Activated CD8-positive, alpha-beta memory T cell treated with anti-CD3 and anti-CD28 coated beads, Interleukin-2, amount 50 U/mL, for 1 hour (primary cell): ENCODE results near the gene ASPDH.

Experiments
- DNase-seq: peaks from one replicate; pipeline ENCODE4 v3.0.0-alpha.2; 2020; ENCODE audit errors: extremely low read depth

ASPDH gene

GRCh38 chr19:50514346-50515167 is 844 bp upstream of the ASPDH start:
- DNase-seq, result no peak

GRCh38 chr19:50512999-50513745 is 541 bp downstream of the ASPDH start:
- DNase-seq, result no peak

DNA sequence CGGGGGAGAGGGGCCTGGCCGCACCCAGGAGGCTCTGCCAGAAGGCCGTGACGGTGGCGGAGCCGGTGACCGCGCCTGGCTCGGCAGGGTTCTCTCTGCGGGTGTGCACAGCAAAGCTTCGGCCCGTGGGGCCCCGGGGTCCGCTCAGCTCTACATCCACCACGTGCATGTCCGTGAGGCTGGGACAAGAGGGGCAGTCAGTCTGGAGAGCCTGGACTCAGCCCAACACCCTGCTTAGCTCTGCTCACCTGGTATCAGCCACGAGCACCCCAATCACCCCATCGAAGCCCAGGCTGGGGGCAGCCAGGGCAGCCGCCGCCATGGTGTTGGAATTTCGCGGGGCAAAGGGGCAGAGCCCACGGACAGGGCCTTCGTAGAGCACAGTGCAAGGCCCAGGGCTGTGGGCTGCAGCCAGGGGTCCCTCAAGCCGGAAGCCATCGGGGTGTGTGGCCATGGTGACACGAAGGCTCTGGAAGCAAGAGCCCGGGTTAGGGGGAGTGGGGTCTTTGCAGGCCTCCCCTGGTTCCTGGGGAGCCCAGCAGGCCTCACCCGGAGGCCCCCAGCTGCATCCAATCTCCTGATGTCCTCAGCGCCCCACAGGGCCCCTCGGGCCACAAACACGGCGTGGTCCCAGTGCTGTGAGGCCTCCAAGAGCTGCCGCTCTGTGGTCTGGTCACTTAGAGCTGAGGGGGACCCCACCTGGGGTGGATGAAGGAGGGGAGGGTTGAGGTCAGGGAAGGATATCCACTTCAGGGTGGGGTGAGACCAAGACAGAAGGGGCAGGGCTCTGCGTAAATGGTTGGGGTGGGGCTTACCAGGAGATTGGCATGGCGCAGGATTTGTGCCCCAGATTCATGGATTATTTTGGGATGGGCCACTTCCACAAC is 1.4 kb downstream of the ASPDH start:
- no peak for DNase-seq

DNA sequence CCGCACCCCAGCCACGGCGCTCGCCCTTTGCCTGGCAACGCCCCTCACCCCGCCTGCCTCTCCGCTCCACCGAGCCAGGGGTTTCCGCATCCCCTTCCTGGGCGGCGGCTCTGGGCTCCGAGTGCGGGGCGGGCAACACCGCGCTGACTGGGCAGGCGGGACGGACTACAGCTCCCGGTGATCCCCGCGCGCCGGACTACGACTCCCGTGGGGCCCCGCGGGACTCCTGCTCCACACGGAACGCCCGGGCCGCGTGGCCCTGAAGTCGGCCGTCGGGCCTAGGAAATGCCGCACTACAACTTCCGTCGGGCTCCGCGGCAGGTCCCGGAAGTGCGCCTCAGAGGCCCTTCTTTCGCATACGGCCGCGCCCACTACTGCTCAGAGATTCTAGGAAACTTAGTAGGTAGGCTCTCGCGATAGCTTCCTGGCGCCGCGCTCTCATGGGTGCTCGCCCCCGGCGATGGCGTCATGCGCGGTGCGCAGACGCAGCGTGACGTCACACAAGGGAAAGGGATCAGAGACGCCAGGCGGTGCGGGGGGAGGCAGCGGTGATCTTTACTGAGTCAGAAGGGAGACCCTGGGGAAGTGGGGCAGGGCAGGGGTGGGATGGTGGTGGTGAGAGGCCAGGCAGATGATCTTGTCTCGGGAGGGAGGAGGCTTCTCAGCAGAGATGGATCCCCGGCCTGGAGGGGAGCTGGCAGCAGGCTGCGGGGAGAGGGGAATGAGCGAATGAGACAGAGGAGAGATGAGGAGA is 2.5 kb downstream of the ASPDH start, which contains the start of gene JOSD2:
TSS of gene JOSD2 (minus strand) at position 123 of the 754 bp plus-strand sequence. CDS start 760 bp downstream, outside the sequence.
- DNase-seq, result peak; percentile 98

GRCh38 chr19:50510700-50511068 is 3.0 kb downstream of the ASPDH start:
- DNase-seq, result no peak

DNA sequence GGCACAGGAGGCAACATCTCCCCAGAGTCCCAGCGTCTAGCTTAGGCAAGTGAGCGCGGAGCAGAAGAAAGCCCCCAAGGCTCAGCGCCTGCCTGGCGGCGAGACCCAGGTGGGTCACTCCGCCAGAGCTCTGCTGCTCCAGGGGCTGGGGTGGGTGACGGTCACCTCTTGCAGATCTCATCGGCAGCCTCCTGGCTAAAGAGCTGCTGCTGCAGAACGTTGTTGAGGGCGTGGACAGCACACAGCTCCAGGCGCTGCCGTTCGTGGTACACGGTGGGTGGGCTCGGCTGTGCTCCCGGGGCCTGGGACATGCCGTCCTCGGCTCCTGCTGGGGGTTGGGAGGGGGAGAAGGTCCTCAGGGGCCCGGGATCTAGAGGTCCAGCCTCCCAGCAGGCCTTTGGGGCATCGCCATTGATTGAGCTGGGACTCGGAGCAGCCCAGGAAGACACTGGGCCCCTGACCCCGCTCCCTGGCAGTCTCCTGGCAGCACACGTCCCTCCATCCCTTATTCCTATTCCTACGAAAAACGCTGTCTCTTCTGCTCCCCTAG is 3.5 kb downstream of the ASPDH start:
- no peak for DNase-seq

- DNase-seq, result no peak
Observed at GRCh38 chr19:50509366-50509765, 4.3 kb downstream of the ASPDH start.

DNA sequence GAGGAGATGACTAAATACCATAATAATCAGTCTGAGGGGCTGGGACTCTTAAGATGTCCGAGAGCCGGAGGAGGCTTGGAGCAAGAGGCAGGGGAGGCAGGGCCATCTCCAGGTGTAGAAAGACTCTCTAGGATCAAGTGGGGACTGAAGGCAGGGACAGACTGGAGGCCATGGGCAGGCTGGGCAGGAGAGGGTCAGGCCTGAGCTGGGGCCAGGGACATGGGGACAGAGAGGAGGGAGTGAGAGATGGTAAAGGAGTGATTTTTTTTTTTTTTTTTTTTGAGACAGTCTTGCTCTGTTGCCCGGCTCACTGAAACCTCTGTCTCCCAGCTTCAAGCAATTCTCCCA is 4.9 kb downstream of the ASPDH start:
- no peak for DNase-seq

DNA sequence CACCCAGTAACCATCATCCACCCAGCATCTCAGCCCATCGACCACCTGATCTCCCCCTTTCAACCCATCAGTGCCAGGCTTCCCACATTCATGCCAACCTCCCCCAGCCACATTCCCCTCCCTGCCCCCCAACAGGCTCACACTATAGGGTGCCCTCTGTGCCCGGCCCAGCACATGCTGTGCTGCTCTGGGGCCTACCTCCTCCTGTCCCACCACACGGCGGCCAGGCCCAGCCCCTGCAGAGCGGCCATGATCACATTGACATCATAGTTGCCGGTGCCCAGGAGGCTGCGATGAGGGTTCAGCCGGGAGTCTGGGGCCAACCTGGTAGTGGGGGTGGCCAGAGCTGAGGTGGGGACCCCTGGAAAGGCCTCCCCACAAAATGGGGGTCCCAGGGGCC is 6.3 kb downstream of the ASPDH start:
- DNase-seq, result no peak

- no peak for DNase-seq
Observed at GRCh38 chr19:50506700-50507099, 7.0 kb downstream of the ASPDH start.

DNA sequence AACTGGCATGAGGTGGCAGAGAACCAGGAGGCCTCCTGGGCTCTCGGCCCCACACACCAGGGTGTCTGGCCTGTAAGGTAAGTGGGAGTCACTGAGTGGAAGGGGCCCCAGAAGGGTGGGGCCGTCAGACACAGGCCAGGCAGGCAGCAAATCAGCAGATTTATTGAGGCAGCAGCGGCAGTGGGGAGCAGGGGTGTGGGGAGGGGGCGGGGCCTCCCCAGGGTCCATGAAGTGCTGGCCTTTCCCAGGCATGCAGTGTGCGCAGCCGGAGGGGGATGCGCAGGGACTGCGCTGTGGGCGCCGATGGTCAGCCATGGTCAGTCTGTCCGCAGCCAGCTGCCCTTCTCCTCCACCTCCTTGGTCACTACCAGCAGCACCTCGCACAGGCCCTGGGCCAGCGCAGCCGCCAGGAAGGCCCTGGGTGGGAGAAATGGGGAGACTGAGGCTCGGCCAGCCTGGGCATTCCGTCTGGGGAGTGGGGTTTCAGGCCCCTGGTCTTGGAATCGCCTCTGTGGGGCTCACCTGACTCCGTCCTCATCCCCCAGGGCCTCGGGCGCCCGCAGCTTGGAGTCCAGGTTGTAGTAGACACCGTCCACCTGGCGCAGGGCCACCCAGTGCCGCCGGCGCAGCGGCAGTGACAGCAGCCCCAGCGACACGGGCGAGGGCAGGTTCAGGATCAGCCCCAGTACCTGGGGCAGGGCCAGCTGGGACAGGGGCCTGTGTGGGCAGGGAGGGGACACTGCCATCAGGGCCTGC is 7.7 kb downstream of the ASPDH start:
- DNase-seq, result no peak

DNA sequence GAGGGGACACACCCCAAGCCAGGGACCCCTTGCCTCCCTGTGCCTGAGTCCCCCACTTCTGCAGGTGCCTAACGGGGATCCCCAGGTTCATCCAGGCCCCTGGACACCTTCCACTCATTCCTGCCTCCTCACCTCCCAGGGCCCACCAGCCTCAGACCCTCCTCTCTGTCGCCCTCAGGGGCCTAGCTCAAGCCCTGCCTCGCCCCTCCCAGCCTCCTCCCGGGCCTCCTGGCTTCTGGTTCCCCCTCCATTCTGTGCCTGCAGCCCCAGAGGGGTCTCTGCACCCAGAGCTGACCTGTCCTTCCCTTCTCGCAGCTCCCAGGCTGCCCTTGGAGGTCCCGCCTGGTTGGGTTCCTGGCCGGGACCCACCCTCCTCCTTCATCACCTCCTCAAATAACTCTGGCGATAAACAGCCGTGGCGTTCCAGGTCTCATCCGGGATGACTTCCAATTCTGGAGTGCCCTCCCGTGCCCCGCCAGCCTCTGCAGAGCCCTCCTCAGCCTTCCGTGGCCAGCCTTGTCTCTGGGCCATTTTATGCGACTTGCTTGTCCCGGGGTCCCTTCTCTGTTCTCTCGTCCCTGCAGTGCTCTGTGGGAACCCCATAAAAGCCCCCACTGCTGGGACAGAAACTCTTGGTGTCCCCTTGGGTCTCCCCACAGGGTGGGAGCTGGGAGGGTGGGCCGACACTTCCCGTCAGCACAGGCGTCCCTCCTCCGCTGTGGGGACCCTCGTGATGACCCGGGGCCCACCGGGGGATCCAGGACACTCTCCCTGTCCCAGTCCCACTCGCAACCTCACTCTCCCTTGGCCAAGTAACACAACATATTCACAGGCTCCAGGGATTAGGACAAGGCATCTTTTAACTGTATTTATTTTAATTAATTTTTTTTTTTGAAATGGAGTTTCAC is 11.9 kb downstream of the ASPDH start:
- no peak for DNase-seq

GRCh38 chr19:50501186-50501567 is 12.5 kb downstream of the ASPDH start:
- DNase-seq, result no peak

GRCh38 chr19:50500753-50501151 is 13.0 kb downstream of the ASPDH start:
- DNase-seq, result no peak

GRCh38 chr19:50500060-50500752 is 13.5 kb downstream of the ASPDH start:
- DNase-seq, result no peak

- DNase-seq, result no peak
Observed at GRCh38 chr19:50498219-50499056, 15.3 kb downstream of the ASPDH start.

- no peak for DNase-seq
Observed at GRCh38 chr19:50497022-50497405, 16.7 kb downstream of the ASPDH start.
